ENCODE measurements around the gene TRIM26.

TRIM26 gene

GRCh38 chr6:30216096-30216495 is 2.9 kb upstream of the TRIM26 start:
- TF ChIP-seq CTCF (IDR thresholded peaks at IDR 0.05; ENCODE audit: extremely low read depth, missing control alignments): no peak
- DNase-seq (ENCODE audit: low spot score): no peak

- DNase-seq (ENCODE audit: low spot score): no peak
- TF ChIP-seq CTCF (IDR thresholded peaks at IDR 0.05; ENCODE audit: extremely low read depth, missing control alignments): no peak
These were observed 1.4 kb upstream of the TRIM26 start for GRCh38 chr6:30214657-30214982.

GRCh38 chr6:30213957-30214656 is 901 bp upstream of the TRIM26 start:
- peak; percentile 85 for DNase-seq (ENCODE audit: low spot score)
- TF ChIP-seq CTCF (IDR thresholded peaks at IDR 0.05; ENCODE audit: extremely low read depth, missing control alignments): no peak

GRCh38 chr6:30213667-30213956 is 406 bp upstream of the TRIM26 start:
- no peak for TF ChIP-seq CTCF (IDR thresholded peaks at IDR 0.05; ENCODE audit: extremely low read depth, missing control alignments)
- DNase-seq (ENCODE audit: low spot score): no peak

- no peak for TF ChIP-seq CTCF (IDR thresholded peaks at IDR 0.05; ENCODE audit: extremely low read depth, missing control alignments)
- no peak for DNase-seq (ENCODE audit: low spot score)
These were observed 1.3 kb downstream of the TRIM26 start for GRCh38 chr6:30211899-30212298.

GRCh38 chr6:30211306-30211705 is 1.9 kb downstream of the TRIM26 start:
- TF ChIP-seq CTCF (IDR thresholded peaks at IDR 0.05; ENCODE audit: extremely low read depth, missing control alignments): no peak

GRCh38 chr6:30207619-30208295 is 5.4 kb downstream of the TRIM26 start:
- TF ChIP-seq CTCF (IDR thresholded peaks at IDR 0.05; ENCODE audit: extremely low read depth, missing control alignments): no peak
- no peak for DNase-seq (ENCODE audit: low spot score)

More at GRCh38 chr6:30211306-30211705, 1.9 kb downstream of the TRIM26 start:
- no peak for DNase-seq (ENCODE audit: low spot score)

Measured in GM20000 (cell line).